Right renal pelvis (tissue), 4 donors: ENCODE data around the gene UNG. TPM values are rescaled to one million over a fixed set of nuclear protein-coding genes. Genes with fewer than 3 reads are reported as not detected.

Source experiments
- DNase-seq, 4 donors: peaks; one replicate each; pipeline ENCODE4 v3.0.0-alpha.2; 2013; ENCODE audit warnings: low read depth in 4 of 4, low spot score in 3 of 4, missing footprints in 1 of 4
- polyA plus RNA-seq, 4 donors: library from polyadenylated mRNA; unstranded; fragments of 120-200 nt; gene quantifications; one replicate each; pipeline ENCODE4 v1.2.1, GENCODE V29; 2013; ENCODE audit not compliant: insufficient read length in 4 of 4

Gene UNG
- polyA plus RNA-seq, 4 donors = 67.3 to 70.1 (median 67.5) TPM

DNA sequence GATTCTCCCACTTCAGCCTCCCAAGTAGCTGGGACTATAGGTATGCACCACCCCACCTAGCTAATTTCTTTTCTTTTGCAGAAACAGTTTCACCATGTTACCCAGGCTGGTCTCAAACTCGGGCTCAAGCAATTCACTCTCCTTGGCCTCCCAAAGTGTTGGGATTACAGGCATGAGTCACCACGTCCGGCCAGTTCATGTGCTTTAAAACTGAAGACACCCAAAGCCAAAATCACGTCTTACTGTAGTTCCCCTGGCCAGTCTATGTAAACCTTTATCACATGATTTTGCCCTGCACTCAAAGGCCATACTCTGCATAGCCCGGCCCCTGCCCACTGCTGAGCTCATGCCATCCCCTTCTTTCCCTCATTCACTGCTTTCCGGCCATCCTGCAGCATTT lies 8.6 kb upstream of the UNG start:
- no peak for DNase-seq

DNA sequence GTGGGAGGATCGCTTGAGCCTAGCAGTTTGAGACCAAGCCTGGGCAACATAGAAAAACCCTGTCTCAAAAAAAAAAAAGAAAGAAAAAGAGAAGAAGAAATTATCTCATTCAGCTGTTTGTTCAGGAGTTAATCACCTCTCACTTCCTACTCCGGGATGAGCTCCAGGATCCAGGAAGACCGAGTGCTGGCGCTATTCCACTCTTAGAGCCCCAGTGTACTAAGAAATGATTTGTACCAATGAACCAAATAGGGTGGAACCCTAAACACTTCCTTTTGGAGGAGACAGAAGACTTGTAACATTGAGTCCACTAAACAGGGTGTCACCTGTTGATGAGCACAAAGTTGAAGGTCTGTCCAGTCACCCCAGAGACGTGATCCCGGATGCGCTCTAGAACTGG lies 7.7 kb upstream of the UNG start:
- DNase-seq = no peak

DNA sequence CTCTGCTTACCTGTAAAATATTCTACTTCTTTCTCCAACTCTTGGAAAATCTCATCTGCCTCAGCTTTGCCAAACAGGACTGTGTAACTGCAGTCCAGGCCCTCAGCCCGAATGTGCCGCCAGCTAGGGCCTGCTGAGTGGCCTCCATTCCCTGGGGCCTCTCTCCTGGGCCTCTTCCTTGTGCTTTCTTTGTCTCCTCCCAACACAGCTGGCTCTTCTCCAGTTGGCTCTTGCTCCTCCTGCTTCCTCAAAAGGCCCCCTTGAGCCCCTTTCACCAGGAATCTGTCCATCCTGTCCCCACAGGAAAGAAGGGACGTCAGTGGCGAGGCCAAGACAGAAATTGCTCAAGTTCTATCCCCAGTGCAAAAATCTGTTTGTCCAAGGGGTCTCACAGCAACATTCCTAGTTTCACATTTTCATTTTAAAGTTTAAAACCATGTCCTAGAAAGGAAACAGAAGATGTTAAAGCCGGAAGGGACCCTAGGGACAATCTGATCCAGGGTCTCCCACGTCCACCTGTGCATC lies 4.8 kb upstream of the UNG start:
- no peak for DNase-seq

DNA sequence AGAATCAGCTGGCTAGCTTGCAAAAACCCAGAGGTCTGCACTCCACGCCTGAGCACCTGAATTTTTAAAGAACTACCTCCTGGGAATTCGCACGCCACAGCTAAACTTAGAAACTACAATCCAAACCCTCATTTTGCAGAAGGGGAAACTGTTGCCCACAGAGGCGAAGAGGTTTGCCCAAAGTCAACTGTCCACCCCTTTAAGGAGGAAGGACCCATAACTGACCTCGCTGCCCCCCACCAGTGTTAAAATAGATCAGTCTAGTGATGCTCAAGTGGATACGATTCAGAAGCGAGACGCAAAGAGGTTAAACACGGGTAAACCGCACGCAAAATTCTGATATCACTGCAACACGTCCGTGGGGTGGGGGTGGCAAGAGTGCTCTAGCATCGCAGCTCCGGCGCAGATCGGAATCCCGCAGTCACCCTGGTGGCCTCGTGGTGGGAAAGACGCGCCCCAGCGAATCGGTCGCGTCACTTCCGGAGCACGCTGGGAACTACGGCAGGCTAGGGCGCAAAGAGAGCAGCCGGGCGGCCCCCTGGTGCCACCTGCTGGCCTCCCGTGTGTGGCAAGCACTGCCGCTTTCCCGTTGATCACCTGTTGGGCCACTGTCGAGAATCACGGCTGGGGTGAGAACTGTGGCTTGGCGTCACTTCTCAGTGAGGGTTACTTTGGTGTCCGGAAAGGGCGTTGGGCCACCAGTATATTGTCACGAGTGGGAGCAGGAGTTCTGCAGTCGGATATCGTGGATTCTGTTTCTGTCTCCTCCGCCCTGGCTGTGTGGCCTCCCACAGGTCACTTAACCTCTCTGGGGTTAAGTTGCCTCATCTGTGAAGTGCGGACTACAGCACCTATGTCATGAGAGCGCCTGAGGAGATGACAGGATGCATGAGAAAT lies 4.1 kb upstream of the UNG start, which contains the start of gene ALKBH2:
TSS of gene ALKBH2 (minus strand) at position 451 of the 897 bp plus-strand sequence. CDS start 686 bp downstream, outside the sequence.
- peak; percentile 81 to 88 (median 88) for DNase-seq

DNA sequence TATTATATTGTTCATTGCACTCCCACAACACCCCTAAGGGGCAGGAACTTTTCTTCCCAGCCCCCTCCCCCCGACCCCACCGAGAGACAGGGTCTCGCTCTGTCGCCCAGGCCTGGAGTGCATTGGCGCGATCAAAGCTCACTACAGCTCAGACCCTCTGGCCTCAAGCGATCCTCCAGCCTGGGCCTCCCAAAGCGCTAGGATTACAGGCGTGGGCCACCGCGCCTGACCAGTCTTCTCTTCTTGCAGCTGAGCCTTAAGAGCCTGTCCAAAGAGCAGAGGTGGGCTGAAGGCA lies 310 bp upstream of the UNG start:
- no peak for DNase-seq

DNA sequence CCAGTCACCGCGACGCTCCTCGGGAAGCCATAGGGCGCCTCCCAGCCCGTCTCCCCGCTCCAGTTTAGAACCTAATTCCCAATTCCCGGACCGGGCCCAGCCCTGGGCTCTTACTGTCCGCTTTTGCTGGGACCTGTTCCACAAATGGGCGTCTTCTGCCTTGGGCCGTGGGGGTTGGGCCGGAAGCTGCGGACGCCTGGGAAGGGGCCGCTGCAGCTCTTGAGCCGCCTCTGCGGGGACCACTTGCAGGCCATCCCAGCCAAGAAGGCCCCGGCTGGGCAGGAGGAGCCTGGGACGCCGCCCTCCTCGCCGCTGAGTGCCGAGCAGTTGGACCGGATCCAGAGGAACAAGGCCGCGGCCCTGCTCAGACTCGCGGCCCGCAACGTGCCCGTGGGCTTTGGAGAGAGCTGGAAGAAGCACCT lies 797 bp downstream of the UNG start:
- no peak for DNase-seq

DNA sequence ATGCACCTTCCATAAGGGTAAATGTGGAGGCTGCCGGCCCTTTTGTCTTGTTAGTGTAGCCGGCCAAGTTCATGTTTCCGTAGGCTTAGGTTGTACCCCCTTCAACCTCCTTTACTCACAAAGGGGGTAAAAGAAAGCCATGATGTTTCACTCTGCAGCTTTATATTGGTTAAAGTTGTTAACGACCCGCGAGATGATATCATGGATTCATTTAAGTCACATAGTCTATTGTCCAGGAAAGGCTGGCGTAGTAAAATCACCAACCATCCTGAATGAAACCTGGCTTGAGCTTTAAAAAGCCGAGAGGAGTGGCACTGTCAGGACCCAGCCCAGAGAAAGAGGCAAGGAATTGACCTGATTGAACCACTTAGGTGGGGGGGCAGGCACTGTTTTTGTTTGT lies 1.3 kb downstream of the UNG start:
- DNase-seq = no peak

DNA sequence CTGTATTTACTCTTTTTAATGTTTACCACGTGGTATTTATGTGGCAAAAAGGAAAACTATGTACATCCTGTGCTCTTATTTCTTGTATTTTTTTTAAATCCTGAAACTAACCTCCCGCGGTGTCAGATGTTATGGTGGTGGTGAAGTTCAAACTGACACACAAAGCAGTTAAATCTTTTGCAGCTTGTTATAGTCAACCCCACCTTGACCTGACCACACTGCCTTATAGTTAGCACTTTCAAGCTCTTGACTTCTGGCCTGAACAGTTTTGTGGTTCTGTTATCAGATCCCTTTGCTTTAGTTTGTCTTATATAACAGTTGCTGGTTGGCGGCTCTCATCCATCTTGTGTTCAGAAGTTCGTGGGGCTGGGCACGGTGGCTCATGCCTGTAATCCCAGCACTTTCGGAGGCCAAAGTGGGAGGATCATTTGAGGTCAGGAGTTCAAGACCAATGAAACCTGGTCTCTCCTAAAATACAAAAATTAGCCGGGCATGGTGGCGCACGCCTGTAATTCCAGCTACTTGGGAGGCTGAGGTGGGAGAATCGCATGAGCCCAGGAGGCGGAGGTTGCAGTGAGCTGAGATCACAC lies 2.1 kb downstream of the UNG start:
- DNase-seq = no peak

DNA sequence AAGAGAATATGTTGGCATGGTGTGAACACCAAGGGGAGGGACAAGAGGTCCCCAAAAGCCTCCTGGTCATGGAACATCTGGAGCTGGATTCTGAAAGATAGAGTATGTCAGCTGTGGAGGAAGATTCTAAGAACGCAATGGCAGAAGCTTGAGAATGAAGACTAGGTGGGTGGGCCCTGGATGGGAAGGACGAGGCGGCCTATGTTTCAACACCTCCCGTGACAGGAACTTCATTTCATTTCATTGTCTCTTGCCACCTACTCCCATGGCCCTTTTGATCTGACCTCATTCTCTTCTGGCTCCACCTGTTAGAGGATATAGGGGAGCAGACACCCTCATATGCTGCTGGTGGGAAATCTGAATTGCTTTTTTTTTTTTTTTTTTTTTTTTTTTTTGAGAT lies 3.3 kb downstream of the UNG start:
- DNase-seq = no peak

DNA sequence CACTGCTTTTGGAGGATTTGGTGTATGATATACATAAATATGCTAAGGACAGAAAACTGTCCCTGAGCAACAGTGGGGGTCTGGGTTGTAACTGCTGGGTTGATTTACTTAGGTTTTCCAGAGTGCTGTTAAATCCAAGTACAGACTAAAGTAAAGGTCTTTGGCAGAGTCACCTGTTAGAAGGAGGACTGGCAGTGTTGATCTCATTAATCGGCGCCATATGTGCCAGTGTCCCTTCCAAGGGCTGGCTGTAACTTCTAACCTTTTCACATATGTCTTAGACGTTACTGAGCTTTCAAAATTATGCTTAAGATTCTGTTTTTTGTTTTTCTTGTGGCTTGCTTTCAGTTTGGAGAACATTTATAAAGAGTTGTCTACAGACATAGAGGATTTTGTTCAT lies 5.1 kb downstream of the UNG start:
- no peak for DNase-seq

DNA sequence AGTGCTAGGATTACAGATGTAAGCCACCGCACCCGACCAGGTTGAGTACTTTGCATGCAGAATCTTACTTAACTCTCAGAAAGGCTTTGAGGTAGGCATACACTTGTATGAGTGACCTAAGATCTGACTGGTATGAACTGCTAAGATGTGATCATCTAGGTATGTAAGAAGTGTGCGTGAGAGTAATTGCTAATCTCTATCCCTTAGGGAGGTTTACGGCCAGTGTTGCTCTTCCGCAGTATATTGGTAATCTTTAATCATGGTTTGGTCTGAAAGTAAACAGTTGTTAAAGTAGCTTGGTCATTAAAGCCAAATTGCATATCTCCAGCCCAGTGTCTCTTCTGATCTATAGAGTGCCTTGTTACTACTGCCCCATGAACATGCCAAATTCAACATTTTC lies 7.8 kb downstream of the UNG start:
- no peak for DNase-seq

DNA sequence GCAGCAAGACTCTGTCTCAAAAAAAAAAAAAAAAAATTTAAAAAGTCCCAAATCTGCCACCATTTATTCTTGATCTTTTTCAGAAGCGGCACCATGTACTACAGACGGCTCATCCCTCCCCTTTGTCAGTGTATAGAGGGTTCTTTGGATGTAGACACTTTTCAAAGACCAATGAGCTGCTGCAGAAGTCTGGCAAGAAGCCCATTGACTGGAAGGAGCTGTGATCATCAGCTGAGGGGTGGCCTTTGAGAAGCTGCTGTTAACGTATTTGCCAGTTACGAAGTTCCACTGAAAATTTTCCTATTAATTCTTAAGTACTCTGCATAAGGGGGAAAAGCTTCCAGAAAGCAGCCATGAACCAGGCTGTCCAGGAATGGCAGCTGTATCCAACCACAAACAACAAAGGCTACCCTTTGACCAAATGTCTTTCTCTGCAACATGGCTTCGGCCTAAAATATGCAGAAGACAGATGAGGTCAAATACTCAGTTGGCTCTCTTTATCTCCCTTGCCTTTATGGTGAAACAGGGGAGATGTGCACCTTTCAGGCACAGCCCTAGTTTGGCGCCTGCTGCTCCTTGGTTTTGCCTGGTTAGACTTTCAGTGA lies 12.5 kb downstream of the UNG start:
- DNase-seq = no peak

DNA sequence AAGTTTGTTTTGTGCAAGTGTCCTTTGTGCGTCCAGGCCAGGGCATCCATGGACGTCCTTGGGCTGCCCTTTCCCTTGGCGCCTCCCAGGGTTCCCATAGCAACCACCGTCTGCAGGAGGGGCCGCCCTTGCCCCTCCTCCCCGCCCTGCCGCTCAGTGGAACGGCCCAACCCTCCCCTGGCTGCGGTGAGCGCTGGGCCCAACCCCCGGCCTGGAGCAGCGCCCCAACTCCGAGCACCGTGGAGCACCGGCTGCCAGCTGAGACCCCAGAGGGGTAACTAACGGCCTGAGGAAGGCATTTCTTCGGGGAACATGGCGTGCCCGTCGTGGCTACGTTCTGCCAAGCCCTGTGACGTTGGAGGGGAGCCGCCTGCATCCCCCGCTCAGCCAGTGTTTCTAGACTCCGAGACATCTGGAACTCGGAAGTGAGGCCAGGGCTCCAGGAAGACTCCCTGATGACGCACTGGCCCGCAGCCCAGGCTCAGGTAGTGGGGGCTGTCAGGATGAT lies 13.6 kb downstream of the UNG start:
- peak in 3 of 4 donors; percentile 77 to 84 (median 81) for DNase-seq

DNA sequence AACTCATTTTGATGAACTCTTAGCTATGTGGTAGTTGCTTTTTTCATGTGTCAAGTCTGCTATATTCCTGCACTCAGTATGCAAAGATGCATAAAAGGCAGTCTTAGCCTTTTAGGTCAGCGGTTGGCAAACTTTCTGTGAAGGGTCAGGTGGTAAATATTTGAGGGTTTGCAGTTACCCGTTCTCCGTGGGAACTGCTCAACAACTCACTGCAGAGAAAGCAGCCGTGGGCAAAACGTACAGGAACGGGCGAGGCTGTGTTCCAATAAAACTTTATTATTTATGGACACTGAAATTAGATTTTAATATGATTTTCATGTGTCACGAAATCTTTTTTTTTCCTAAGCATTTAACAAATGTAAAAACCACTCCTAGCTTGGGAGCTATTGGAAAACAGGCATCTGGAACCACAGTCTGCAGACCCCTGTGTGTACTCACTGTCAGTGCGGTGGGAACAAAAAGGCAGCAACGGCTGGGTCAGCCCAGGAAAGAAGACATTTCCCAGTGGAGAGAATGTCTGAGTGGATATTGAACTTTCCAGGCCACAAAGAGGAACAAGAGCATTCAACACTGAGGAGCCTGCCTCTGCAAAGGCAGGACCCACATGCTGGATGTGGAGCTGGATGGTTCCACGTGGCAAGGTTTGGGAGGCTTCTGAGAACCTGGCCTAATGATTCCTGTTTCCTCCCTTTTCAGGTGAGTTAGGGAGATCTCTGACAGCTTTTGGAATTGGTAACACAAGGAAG lies 15.5 kb downstream of the UNG start:
- DNase-seq = no peak

DNA sequence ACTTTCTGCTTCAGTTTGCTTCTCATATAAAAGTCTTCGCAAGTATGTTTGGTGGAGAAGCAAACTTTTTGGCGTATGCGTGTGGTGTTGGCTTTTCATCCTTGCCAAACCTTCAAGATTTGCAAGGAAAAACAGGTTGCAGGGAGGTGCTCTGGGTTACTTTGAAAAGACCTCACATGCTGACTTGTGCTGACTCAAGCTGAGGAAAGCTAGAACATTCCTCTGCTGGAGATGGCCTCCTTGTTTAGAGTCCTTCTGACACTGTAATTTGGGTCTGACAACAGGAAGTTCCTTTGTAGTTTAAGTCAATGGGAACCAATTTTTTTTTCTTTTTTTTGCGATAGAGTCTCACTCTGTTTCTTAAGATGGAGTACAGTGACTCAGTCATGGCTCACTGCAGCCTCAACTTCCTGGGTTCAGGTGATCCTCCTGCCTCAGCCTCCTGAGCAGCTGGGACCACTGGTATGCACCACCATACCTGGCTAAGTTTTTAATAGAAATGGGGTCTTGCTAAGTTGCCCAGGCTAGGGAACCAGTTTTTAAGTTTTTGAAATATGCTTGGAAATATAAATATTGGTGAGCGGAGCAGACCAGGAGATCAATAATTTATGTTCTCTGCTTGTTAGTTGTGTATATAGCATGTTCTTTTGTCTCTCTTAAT lies 16.4 kb downstream of the UNG start:
- DNase-seq = no peak

DNA sequence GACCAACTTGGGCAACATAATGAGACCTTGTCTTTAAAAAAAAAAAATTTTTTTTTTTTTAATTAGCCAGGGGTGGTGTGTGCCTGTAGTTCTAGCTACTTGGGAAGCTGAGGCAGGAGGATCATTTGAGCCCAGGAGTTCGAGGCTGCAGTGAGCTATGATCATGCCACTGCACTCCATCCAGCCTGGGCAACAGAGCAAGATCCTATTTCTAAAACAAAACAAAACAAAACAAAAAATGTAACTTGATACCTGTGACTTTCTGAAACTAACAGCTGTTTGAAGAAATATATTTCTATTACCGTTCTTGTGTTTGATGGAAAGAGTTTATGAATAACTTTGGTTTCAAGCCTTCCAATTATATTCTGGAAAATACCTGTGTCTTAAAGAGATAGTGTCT lies 17.2 kb downstream of the UNG start:
- no peak for DNase-seq

DNA sequence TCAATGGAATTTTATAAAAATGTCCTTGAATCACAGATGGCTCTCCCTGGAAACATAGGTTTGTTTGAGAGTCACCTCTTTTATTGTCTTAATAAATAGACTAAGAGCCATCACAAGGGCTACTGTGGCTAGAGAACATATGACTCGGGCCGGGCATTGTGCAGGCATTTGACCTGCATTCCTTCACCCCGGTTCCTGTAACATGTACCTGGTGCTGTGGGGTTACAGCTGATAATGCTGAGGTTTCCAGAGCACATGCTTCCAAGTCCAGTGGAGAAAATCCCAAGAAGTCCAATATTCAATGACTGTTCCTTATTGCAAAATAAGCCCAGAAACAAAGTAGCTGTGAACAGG lies 18.0 kb downstream of the UNG start:
- DNase-seq = no peak

DNA sequence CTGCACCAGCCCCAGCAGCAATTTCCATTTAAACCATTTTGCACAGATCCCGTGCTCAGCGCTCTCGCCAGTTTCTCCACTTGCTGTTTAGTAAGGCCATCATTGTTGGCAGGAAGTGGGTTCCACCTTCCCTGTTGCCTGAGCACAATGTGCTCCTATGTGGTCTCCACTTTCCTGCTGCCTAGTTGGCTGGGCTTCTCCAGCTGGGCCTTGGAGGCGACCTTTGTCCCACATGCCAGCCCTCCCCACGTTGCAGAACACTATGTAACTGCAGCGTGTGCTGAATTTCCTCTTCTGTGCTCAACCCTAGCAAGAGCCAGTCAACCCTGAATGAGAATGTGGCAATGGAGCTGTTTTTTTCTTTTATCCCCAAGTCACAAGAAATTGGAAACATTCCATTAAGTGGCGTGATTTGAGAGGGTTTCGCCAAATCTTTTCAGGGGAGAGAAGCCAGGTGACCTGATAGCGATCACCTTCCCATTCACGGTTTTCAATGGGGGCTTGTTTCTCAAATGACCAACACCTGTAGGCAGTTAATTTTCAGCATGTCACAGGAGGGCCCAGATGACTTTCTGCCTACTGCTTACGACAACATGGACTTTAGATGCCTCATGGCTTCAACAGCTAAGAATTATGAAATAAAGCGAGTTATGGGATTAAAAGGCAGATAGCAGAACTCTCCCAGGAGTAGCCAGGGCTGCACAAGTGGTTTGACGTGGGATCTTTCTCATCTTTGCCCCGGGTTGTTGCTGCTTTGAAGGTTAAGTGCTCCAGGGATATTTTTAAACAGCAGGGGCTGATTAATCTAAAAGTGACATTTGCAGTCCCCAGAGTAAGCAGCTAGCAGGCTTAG lies 18.6 kb downstream of the UNG start, which contains the start of gene ACACB:
TSS of gene ACACB (plus strand) at position 830 of the 853 bp plus-strand sequence. CDS start 22,819 bp downstream, outside the sequence.
- peak in 1 of 4 donors; percentile 44 for DNase-seq

DNA sequence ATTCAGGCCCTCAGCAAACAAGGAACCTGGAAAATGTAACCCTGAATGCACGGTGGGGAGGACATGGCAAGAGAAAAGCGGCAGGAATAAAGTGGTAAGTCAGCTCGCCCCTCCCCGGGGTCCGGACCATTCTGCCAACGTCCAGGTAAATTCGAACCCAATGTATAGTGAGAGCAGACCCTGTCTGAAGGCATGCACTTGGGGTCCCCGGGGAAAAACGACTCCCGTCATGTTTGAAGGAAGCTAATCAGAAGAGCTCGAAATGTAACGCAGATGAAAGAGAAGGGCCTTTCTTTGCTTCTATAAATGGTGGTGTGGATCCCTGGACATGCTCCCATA lies 19.2 kb downstream of the UNG start:
- DNase-seq = no peak
